COLO829 (cell line): Measurements from ENCODE around the gene SAP130.

Source experiments
- DNase-seq: peaks from one replicate; pipeline ENCODE4 v3.0.0; 2012; ENCODE audit warnings: low spot score

SAP130 gene

GRCh38 chr2:128027801-128028667 lies at the start of gene SAP130:
Gene SAP130 (minus strand): TSS chr2:128028059. CDS start chr2:128026292, 1,767 bp downstream.
- peak; percentile 94 for DNase-seq

GRCh38 chr2:128076461-128077106 lies 48.7 kb upstream of the SAP130 start:
- no peak for DNase-seq

- DNase-seq, result no peak
Observed at GRCh38 chr2:128073278-128073677, 45.4 kb upstream of the SAP130 start.

- no peak for DNase-seq
Observed at GRCh38 chr2:128069769-128070168, 41.9 kb upstream of the SAP130 start.

- no peak for DNase-seq
Observed at GRCh38 chr2:128064353-128064752, 36.5 kb upstream of the SAP130 start.

- DNase-seq, result no peak
Observed at GRCh38 chr2:128062571-128062970, 34.7 kb upstream of the SAP130 start.

DNA sequence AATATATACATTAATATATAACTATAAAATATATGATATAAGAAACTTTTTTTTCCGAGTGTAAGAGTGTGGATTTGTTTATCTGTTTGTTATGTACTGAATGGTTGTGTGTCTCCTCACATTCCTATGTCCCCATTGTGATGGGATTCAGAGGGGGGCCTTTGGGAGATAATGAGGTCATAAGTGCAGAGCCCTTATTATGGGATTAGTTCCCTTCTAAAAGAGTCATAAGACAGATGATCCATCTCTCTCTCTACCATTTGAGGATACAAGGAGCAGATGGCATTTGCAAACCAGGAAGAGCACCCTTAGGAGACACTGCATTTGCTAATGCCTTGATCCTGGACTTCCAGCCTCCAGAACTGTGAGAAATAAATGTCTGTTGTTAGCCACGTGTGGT lies 30.3 kb upstream of the SAP130 start:
- no peak for DNase-seq

- peak; percentile 16 for DNase-seq
Observed at GRCh38 chr2:128057334-128057733, 29.5 kb upstream of the SAP130 start.

- no peak for DNase-seq
Observed at GRCh38 chr2:128054104-128054885, 26.4 kb upstream of the SAP130 start.

GRCh38 chr2:128053331-128053730 lies 25.5 kb upstream of the SAP130 start:
- no peak for DNase-seq

- DNase-seq, result no peak
Observed at GRCh38 chr2:128043041-128043440, 15.2 kb upstream of the SAP130 start.

- DNase-seq, result no peak
Observed at GRCh38 chr2:128041561-128041960, 13.7 kb upstream of the SAP130 start.

DNA sequence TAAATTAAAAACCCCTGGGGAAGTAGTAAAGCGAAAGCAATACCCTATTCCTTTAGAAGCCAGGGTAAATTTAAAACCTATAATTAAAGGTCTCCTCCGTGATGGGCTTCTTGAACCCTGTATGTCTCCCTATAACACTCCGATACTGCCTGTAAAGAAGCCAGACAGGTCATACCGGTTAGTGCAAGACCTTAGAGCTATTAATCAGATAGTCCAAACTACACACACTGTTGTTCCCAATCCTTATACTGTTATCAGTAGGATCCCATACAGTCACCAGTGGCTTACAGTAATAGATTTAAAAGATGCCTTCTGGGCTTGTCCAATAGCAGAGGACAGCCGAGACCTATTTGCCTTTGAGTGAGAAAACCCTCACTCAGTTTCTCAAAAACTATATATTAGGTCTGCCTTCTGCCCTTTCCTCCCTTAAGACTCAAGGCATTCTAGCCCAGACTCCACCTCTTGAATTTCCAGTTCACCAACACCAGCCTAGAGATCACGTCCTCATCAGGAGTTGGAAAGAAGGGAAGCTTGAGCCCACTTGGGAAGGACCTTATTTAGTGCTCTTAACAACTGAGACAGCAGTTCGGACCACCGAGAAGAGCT lies 12.4 kb upstream of the SAP130 start:
- DNase-seq, result no peak

GRCh38 chr2:128039535-128039934 lies 11.7 kb upstream of the SAP130 start:
- DNase-seq, result no peak

GRCh38 chr2:128038411-128038810 lies 10.6 kb upstream of the SAP130 start:
- no peak for DNase-seq

- DNase-seq, result no peak
Observed at GRCh38 chr2:128037649-128038048, 9.8 kb upstream of the SAP130 start.

GRCh38 chr2:128036748-128037607 lies 9.1 kb upstream of the SAP130 start:
- no peak for DNase-seq

- DNase-seq, result no peak
Observed at GRCh38 chr2:128032092-128032491, 4.2 kb upstream of the SAP130 start.

DNA sequence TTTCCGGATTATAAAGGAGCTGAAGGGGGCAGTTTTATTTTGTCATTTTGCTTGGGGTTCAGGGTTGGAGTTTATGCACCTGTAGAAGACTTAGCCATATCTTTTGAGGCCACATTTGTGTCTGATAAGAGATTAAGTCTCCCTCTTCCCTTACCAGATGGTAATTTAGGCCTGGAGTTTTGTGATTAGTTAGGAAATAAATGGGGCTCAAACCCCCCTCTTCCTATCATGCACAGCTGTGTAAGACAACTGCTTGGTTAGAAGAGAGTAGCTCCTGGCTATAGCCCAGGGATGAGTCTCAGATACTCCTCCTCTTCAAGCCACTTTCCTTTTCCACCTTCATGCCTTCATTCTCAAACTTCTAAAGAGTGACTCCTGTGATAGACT lies 802 bp upstream of the SAP130 start:
- DNase-seq, result no peak

DNA sequence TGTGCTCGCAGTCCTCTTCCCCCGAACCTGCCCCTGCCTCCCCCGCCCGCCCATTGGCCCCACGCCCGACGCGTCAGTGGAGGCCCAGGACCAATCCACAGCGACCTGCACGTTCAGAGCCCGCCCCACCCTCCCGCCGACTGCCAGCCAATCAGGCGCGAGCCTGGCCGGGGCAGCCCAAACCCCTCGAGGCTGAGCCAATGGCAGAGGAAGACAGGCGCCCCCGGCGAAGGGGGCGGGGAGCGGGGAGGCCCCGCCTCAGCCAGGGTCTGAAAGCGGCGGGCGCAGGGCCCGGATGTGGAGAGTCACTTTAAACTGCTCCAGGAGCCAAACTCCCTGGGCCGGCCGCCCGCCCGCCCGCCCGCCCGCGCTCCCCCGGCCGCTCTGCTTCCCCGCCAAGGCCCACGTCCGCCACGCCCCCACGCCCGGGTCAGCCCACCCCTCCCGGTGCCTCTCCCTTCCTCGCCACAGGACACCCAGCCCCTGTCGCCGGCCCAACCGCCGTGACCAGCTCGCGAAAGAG lies 520 bp downstream of the SAP130 start:
- DNase-seq, result peak; percentile 97
